Uterus (tissue), 2 donors: ENCODE results near the gene SLC28A3.

ENCODE experiments used
- POLR2A ChIP-seq, 2 donors: fragments of 450-650 bp; IDR thresholded peaks; one replicate each; pipeline ENCODE4 v1.6.1; 2016; ENCODE audit warnings: antibody characterized with exemption in 2 of 2, mild to moderate bottlenecking in 1 of 2, moderate library complexity in 1 of 2
- TF ChIP-seq, protein P1 (sequence below), 4 experiments: fragments of 200-600 bp in 2 of 4; fragments of 450-650 bp in 2 of 4; sonication (generic) in 2 of 4; IDR thresholded peaks; one replicate each; pipeline ENCODE4 v1.5.1; 2016 to 2019; ENCODE audit warnings: antibody characterized with exemption in 4 of 4, mild to moderate bottlenecking in 2 of 4, moderate library complexity in 1 of 4

- TF ChIP-seq POLR2A (IDR thresholded peaks at IDR 0.05), result no peak
- TF ChIP-seq, protein P1, sequence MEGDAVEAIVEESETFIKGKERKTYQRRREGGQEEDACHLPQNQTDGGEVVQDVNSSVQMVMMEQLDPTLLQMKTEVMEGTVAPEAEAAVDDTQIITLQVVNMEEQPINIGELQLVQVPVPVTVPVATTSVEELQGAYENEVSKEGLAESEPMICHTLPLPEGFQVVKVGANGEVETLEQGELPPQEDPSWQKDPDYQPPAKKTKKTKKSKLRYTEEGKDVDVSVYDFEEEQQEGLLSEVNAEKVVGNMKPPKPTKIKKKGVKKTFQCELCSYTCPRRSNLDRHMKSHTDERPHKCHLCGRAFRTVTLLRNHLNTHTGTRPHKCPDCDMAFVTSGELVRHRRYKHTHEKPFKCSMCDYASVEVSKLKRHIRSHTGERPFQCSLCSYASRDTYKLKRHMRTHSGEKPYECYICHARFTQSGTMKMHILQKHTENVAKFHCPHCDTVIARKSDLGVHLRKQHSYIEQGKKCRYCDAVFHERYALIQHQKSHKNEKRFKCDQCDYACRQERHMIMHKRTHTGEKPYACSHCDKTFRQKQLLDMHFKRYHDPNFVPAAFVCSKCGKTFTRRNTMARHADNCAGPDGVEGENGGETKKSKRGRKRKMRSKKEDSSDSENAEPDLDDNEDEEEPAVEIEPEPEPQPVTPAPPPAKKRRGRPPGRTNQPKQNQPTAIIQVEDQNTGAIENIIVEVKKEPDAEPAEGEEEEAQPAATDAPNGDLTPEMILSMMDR (IDR thresholded peaks at IDR 0.05), result no peak
These were observed 69.0 kb downstream of the SLC28A3 start for GRCh38 chr9:84271531-84271900.
